Measurements from ENCODE around the gene PPARG. TPM values are rescaled to one million over a fixed set of nuclear protein-coding genes. Genes with fewer than 3 reads are reported as not detected.

The PPARG gene
- total and polyA plus RNA-seq, 10 of the 15 experiments (the other 5 are each of a cell fraction or from before 2014, with no cell fraction given): 0.06 to 0.86 (median 0.12) TPM; not detected in 5

DNA sequence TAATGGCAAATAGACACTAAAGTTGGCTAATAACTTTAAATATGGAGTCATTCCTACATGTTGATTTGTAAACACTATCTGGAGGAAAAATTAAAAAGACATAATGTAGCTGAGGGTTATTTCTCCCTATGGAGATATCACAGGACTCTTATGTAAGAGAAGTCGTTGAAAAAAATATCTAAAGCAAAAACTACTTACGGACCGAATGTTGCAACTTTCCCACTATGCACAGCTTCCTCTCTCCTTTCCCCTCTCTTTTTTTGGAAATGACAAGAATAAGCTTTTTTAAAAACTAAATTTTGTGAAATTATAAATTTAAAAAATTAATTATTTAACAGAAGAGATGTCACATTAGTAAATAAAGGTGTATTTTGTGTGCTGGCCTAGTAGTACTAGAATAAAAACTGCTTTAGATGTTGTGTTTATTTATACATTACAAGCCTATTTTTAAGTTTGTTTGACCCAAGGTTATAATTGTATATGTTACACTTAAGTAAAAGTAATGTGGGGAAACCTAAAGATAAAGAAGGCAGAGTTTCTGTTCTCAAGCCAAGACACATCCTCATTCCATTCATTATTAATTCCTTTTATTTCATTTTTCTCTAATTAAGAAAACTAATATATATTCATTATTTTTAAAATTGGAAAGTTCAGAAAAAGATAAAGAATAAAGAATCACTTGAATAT is 20.7 kb upstream of the PPARG start:
- BruUV-seq (replicated peaks): no TSS peak
- no peak overlapping the region for H3K4me2 ChIP-seq (ENCODE audit: control insufficient read depth, insufficient read depth)
- ChIA-PET CTCF (no interaction called here), POLR2A (no interaction called here), RAD21 (ENCODE audit: unreplicated experiment) (no interaction called here), SMC1A (ENCODE audit: uncharacterized antibody, unreplicated experiment) (interaction anchor here (1.3 kb wide), 1 partner anchor 14 kb away, joined by 3 read pairs; no protein-coding TSS in a partner anchor)
- H3K27me3 ChIP-seq (replicated peaks in 1 of 2; ENCODE audit: control insufficient read depth in 2 of 2, insufficient read depth in 2 of 2, low read length in 1 of 2): no peaks in the 10 kb centered on the region
- FAIRE-seq (no peak), ATAC-seq (no peak), DNase-seq (ENCODE audit: low read depth, low spot score) (no peak)
- WGBS (ENCODE audit: insufficient coverage, insufficient replicate concordance, low lambda C conversion rate, missing lambda C conversion rate): 46% methylated on average over 3 of the region's 3 CpGs
- intact Hi-C loops (cut with micrococcal nuclease; ENCODE audit: unreplicated experiment) (no loop called here), in situ Hi-C loops (cut with MboI) (no loop called here)
- H2AFZ ChIP-seq (ENCODE audit: control insufficient read depth, low read depth, low read length): no peak overlapping the region
- H3K9ac ChIP-seq (ENCODE audit: control insufficient read depth, insufficient read depth, low read length): no peak overlapping the region
- no peaks in the 10 kb centered on the region for H3K9me3 ChIP-seq (replicated peaks; ENCODE audit: control insufficient read depth, insufficient read depth, low read length)
- H3K4me3 ChIP-seq: no peak overlapping the region
- no peaks in the 10 kb centered on the region for H3K36me3 ChIP-seq (ENCODE audit: control insufficient read depth in 2 of 2, insufficient read depth in 2 of 2, low read length in 1 of 2)
- TF ChIP-seq, protein P1, sequence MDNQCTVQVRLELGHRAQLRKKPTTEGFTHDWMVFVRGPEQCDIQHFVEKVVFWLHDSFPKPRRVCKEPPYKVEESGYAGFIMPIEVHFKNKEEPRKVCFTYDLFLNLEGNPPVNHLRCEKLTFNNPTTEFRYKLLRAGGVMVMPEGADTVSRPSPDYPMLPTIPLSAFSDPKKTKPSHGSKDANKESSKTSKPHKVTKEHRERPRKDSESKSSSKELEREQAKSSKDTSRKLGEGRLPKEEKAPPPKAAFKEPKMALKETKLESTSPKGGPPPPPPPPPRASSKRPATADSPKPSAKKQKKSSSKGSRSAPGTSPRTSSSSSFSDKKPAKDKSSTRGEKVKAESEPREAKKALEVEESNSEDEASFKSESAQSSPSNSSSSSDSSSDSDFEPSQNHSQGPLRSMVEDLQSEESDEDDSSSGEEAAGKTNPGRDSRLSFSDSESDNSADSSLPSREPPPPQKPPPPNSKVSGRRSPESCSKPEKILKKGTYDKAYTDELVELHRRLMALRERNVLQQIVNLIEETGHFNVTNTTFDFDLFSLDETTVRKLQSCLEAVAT (IDR thresholded peaks at IDR 0.05): no peak
- TF ChIP-seq JUND (IDR thresholded peaks at IDR 0.05; ENCODE audit: low read depth, low read length) (no peak), ZNF217 (IDR thresholded peaks at IDR 0.05) (no peak), SREBF2 (IDR thresholded peaks at IDR 0.05; ENCODE audit: low read length) (no peak), NR2F1 (conservative IDR thresholded peaks at IDR 0.05) (no peak), RFX5 (IDR thresholded peaks at IDR 0.05; ENCODE audit: low read depth, low read length) (no peak)
- TF ChIP-seq, protein P2, sequence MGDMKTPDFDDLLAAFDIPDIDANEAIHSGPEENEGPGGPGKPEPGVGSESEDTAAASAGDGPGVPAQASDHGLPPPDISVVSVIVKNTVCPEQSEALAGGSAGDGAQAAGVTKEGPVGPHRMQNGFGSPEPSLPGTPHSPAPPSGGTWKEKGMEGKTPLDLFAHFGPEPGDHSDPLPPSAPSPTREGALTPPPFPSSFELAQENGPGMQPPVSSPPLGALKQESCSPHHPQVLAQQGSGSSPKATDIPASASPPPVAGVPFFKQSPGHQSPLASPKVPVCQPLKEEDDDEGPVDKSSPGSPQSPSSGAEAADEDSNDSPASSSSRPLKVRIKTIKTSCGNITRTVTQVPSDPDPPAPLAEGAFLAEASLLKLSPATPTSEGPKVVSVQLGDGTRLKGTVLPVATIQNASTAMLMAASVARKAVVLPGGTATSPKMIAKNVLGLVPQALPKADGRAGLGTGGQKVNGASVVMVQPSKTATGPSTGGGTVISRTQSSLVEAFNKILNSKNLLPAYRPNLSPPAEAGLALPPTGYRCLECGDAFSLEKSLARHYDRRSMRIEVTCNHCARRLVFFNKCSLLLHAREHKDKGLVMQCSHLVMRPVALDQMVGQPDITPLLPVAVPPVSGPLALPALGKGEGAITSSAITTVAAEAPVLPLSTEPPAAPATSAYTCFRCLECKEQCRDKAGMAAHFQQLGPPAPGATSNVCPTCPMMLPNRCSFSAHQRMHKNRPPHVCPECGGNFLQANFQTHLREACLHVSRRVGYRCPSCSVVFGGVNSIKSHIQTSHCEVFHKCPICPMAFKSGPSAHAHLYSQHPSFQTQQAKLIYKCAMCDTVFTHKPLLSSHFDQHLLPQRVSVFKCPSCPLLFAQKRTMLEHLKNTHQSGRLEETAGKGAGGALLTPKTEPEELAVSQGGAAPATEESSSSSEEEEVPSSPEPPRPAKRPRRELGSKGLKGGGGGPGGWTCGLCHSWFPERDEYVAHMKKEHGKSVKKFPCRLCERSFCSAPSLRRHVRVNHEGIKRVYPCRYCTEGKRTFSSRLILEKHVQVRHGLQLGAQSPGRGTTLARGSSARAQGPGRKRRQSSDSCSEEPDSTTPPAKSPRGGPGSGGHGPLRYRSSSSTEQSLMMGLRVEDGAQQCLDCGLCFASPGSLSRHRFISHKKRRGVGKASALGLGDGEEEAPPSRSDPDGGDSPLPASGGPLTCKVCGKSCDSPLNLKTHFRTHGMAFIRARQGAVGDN (IDR thresholded peaks at IDR 0.05): no peak
- TF ChIP-seq, protein P3, sequence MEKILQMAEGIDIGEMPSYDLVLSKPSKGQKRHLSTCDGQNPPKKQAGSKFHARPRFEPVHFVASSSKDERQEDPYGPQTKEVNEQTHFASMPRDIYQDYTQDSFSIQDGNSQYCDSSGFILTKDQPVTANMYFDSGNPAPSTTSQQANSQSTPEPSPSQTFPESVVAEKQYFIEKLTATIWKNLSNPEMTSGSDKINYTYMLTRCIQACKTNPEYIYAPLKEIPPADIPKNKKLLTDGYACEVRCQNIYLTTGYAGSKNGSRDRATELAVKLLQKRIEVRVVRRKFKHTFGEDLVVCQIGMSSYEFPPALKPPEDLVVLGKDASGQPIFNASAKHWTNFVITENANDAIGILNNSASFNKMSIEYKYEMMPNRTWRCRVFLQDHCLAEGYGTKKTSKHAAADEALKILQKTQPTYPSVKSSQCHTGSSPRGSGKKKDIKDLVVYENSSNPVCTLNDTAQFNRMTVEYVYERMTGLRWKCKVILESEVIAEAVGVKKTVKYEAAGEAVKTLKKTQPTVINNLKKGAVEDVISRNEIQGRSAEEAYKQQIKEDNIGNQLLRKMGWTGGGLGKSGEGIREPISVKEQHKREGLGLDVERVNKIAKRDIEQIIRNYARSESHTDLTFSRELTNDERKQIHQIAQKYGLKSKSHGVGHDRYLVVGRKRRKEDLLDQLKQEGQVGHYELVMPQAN (conservative IDR thresholded peaks at IDR 0.05): no peak
- TF ChIP-seq, protein P4, sequence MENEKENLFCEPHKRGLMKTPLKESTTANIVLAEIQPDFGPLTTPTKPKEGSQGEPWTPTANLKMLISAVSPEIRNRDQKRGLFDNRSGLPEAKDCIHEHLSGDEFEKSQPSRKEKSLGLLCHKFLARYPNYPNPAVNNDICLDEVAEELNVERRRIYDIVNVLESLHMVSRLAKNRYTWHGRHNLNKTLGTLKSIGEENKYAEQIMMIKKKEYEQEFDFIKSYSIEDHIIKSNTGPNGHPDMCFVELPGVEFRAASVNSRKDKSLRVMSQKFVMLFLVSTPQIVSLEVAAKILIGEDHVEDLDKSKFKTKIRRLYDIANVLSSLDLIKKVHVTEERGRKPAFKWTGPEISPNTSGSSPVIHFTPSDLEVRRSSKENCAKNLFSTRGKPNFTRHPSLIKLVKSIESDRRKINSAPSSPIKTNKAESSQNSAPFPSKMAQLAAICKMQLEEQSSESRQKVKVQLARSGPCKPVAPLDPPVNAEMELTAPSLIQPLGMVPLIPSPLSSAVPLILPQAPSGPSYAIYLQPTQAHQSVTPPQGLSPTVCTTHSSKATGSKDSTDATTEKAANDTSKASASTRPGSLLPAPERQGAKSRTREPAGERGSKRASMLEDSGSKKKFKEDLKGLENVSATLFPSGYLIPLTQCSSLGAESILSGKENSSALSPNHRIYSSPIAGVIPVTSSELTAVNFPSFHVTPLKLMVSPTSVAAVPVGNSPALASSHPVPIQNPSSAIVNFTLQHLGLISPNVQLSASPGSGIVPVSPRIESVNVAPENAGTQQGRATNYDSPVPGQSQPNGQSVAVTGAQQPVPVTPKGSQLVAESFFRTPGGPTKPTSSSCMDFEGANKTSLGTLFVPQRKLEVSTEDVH (IDR thresholded peaks at IDR 0.05; ENCODE audit: low read depth, partially characterized antibody): no peak
- TF ChIP-seq, protein P5, sequence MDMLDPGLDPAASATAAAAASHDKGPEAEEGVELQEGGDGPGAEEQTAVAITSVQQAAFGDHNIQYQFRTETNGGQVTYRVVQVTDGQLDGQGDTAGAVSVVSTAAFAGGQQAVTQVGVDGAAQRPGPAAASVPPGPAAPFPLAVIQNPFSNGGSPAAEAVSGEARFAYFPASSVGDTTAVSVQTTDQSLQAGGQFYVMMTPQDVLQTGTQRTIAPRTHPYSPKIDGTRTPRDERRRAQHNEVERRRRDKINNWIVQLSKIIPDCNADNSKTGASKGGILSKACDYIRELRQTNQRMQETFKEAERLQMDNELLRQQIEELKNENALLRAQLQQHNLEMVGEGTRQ (IDR thresholded peaks at IDR 0.05; ENCODE audit: borderline replicate concordance, low read depth, low read length): no peak
- no peaks in the 10 kb centered on the region for H3K4me1 ChIP-seq (ENCODE audit: control insufficient read depth, insufficient read depth, low read length)
- H3K79me2 ChIP-seq (ENCODE audit: control insufficient read depth, insufficient read depth, low read length): no peaks in the 10 kb centered on the region
- H4K20me1 ChIP-seq (ENCODE audit: control insufficient read depth, insufficient read depth): no peaks in the 10 kb centered on the region
- H3K27ac ChIP-seq (ENCODE audit: control insufficient read depth, insufficient read depth): no peak overlapping the region
